GM12875 (cell line): ENCODE results near the gene MRPL17.

Experiments used
- H3K4me3 ChIP-seq: one replicate; pipeline ENCODE4 v1.5.1; 2011; ENCODE audit warnings: low read depth, low read length, control low read depth
- TF ChIP-seq, protein P1 (sequence below): IDR thresholded peaks from 2 replicates; pipeline ENCODE4 v1.5.1; 2011; ENCODE audit warnings: low read depth, mild to moderate bottlenecking, control low read depth, inconsistent platforms, low read length, moderate library complexity, borderline replicate concordance; ENCODE audit not compliant: insufficient read depth

MRPL17 gene

DNA sequence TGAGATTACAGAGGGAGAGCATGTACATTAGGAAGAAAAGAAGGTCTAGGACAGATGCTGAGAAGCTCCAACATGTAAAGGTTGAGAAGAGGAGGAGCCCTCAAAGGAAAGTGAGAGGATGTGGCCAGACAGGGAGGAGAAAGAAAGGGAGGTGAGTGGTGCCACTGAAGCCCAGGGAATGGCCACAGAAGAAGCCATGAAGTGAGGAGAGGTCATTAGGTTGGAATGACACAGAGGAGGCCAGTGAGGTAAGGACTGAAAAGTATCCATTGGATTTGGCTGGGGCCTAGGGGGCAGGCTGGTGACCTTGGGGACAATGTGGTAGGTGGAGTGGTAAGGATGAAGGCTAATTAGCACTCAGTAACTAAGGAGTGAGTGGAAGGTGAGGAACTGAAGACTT is 24.5 kb downstream of the MRPL17 start:
- no peak overlapping the region for H3K4me3 ChIP-seq
- TF ChIP-seq, protein P1, sequence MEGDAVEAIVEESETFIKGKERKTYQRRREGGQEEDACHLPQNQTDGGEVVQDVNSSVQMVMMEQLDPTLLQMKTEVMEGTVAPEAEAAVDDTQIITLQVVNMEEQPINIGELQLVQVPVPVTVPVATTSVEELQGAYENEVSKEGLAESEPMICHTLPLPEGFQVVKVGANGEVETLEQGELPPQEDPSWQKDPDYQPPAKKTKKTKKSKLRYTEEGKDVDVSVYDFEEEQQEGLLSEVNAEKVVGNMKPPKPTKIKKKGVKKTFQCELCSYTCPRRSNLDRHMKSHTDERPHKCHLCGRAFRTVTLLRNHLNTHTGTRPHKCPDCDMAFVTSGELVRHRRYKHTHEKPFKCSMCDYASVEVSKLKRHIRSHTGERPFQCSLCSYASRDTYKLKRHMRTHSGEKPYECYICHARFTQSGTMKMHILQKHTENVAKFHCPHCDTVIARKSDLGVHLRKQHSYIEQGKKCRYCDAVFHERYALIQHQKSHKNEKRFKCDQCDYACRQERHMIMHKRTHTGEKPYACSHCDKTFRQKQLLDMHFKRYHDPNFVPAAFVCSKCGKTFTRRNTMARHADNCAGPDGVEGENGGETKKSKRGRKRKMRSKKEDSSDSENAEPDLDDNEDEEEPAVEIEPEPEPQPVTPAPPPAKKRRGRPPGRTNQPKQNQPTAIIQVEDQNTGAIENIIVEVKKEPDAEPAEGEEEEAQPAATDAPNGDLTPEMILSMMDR: no peak

DNA sequence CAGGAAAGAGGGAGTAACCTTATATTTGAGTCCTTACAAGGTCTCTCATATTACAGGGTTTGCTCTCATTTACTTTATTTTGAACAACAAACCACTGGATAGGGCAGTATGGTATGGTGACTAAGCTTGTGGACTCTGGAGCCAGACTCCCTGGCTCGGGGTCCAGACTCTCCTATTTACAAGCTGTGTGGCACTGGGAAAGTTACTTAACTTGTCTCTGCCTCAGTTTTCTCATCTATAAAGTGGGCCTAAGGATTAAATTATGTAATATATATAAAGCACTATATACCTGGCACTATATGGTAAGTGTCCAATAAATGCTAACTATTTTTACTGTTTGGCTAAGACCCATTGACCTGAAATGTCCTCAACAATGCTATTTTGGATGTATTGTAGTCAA is 25.8 kb downstream of the MRPL17 start:
- TF ChIP-seq, protein P1: no peak
- no peak overlapping the region for H3K4me3 ChIP-seq

DNA sequence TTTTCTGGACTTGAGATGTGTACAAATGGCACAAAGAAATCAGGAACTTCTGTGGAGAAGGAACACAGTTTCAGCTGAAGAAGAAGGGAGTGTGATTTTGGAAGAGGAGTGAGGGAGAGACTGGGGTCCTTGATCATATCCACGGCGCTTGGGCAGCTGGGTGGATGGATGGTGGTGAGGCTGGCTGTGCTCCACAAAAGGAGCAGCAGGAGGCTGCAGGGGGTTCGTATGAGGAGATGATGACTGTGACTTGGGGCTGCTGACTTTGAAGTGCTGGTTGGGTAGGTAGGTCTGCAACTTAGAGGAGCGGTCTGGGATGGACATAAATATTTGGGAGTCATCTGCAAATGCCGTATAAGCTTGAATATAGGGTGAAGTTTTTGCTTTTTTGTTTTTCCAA is 26.2 kb downstream of the MRPL17 start:
- TF ChIP-seq, protein P1: no peak
- no peak overlapping the region for H3K4me3 ChIP-seq

DNA sequence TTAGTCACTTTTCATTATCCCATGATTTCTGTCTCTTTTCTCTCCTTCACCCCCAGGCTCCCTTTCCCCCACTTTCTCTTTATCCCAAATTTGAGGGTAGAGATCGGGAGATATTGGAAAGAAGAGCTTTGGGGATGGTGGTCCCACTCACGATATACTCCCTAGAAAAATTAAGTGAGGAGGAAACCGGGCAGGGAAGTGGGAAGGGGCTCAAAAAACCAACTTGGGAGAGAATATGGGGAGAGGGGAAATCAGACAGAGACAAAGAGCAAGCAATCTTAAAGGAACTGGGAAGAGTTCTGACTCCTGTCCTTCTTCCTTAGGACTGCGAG is 26.6 kb downstream of the MRPL17 start:
- H3K4me3 ChIP-seq: no peak overlapping the region
- TF ChIP-seq, protein P1: no peak

DNA sequence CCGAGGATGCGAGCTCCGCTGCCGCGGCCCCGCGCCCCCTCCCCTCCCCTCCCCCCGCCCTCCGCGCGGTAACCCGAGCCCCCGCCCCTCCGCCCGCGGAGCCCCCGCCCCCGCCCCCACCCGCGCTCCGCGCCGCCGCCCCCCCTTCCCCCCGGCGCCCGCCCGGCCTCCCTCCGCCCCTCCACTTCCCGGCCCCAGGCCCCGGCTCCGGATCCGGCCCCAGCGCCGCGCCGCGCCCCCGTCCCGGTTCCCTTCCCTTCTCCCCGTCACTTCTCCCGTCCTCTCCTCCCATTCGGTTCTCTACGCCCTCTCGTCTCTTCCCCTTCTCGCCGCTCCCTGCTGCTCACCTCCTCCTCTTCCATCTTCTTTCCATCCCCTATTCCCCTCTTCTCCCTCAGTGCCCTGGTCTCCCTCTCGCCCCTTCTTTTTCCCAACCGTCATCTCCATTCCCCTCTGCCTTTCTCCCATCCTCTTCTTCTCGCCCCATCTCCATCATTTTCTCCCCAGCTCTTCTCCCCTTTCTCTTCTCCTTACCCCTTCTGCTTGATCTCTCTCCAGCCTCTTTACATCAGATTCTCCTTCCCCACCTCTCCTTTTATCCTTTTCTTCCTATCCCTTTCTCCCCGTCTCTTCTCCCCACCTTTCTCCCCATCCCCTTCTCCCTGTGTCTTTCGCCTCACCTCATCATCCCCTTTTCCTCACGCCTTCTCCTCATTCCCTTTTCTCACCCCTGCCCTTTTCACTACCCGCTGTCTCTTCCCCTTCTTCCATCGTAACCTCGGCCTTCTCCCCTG is 27.2 kb downstream of the MRPL17 start, which contains the start of gene DCHS1:
TSS of gene DCHS1 (minus strand) at position 20 of the 794 bp plus-strand sequence. CDS start 14,196 bp downstream, outside the sequence.
- peak within 1 kb of the TSS; percentile 21 for H3K4me3 ChIP-seq
- TF ChIP-seq, protein P1: no peak

DNA sequence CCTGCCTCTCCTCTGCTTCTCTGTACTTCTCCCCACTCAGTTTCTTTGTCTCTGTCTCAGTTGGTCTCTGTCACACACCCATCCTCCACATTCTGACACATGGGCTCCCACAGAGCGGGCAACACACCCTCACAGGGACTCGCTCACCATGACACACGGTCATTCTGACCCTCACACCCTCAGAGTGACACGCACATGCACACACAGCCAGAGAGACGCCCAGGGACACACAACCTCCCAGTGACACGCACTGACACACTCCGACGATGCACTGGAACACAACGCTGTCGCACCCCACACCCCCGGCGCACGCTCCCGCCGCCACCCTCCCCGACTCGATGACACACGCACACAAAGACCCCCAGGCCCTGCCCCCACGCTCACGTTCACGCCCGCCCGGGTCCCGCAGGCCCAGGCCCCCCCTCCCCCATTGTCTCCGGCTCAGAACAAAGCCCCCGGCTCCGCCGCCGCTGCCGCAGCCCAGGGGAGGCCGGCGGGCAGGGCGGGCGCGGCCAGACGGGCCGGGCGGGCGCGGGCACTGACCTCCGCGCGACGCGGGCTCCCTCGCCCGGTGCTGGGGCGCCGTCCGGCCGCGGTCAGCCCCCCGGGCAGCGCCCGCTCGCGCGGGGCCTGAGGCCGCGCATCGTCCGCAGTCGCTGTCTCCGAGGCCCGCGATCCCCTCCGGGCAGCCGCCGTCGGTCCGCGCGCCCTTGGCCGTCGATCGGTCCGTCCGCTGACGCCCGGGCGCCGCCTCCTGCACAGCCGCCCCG is 27.9 kb downstream of the MRPL17 start:
- TF ChIP-seq, protein P1: no peak
- peak overlapping the region; percentile 2 for H3K4me3 ChIP-seq
